Sigmoid colon (tissue), 4 donors: ENCODE measurements around the gene TMEM233.

Experiments used
- CTCF ChIP-seq, 4 experiments: fragments of 450-650 bp in 3 of 4; fragments of 200-600 bp in 1 of 4; IDR thresholded peaks; one replicate each; pipeline ENCODE4 v1.5.1; 2016 to 2019; ENCODE audit warnings: antibody characterized with exemption in 4 of 4, mild to moderate bottlenecking in 3 of 4, moderate library complexity in 2 of 4
- EP300 ChIP-seq, 4 donors: sonication (generic); formaldehyde crosslinking; IDR thresholded peaks; one replicate each; pipeline ENCODE4 v1.6.1; 2017; ENCODE audit warnings: antibody characterized with exemption in 4 of 4
- POLR2A ChIP-seq, 2 donors: fragments of 450-650 bp; IDR thresholded peaks; one replicate each; pipeline ENCODE4 v1.6.1; 2016; ENCODE audit warnings: antibody characterized with exemption in 2 of 2, mild to moderate bottlenecking in 2 of 2, moderate library complexity in 2 of 2
- POLR2AphosphoS5 ChIP-seq, 4 donors: sonication (generic); formaldehyde crosslinking; IDR thresholded peaks; one replicate each; pipeline ENCODE4 v1.6.1; 2017; ENCODE audit warnings: antibody characterized with exemption in 4 of 4

- TF ChIP-seq EP300 (IDR thresholded peaks at IDR 0.05): no peak
- no peak for TF ChIP-seq CTCF (IDR thresholded peaks at IDR 0.05)
- TF ChIP-seq POLR2A (IDR thresholded peaks at IDR 0.05): no peak
- no peak for TF ChIP-seq POLR2AphosphoS5 (IDR thresholded peaks at IDR 0.05)
Measured at GRCh38 chr12:119672194-119672593, 78.6 kb downstream of the TMEM233 start.
